Measurements from ENCODE around the gene CCDC107.

DNA sequence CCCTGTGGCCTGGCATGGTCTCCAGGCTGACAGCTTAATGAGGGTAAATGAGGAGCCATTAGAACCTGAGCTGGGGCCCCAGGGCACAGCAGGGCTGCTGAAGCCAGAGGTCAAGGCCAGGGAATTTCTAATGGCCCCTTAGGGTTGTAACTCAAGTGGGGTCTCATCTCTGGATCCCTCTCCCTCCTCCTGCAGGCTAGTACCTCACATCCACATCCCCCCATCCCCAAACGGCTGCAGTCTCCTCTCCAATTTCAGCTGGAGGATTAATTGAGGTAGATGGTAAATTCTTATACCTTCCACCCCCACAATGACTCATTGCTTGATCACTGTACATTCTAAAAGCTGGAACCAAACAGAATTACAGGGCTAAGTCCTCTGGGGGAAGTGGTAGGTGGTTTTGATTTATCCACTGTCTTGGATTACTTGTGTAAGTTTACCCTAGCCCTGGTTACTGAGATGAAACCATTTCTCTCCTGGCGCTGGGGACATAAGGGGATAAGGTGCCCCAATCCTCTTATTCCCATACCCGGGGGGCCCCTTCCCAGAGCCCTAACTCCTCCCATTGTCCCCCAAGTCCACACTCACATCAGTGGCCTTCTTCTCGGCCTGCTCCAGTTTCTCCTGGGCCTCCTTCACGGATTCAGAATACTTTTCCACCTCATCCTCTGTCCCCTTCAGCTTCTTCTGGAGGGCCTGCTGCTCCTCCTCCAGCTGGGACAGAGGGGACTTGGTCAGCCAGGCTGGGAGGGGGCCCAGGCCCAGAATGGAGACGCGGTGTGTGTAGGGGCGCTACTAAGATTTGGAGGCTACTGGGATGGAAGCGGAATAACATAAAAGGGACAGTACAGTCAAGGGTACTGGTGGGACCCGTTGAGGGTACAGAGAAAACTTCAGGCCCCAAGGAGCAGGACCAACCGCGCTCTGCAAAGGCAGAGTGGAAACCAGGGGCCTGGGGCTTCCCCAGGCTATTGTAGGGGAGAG lies 30.8 kb downstream of the CCDC107 start:
- TF ChIP-seq, protein P1, sequence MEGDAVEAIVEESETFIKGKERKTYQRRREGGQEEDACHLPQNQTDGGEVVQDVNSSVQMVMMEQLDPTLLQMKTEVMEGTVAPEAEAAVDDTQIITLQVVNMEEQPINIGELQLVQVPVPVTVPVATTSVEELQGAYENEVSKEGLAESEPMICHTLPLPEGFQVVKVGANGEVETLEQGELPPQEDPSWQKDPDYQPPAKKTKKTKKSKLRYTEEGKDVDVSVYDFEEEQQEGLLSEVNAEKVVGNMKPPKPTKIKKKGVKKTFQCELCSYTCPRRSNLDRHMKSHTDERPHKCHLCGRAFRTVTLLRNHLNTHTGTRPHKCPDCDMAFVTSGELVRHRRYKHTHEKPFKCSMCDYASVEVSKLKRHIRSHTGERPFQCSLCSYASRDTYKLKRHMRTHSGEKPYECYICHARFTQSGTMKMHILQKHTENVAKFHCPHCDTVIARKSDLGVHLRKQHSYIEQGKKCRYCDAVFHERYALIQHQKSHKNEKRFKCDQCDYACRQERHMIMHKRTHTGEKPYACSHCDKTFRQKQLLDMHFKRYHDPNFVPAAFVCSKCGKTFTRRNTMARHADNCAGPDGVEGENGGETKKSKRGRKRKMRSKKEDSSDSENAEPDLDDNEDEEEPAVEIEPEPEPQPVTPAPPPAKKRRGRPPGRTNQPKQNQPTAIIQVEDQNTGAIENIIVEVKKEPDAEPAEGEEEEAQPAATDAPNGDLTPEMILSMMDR (IDR thresholded peaks at IDR 0.05; ENCODE audit: poor library complexity): no peak
- no peak for TF ChIP-seq EZH2 (IDR thresholded peaks at IDR 0.05; ENCODE audit: borderline replicate concordance)
- TF ChIP-seq EZH2phosphoT487 (IDR thresholded peaks at IDR 0.05; ENCODE audit: low read depth, severe bottlenecking, unreplicated experiment): no peak

All from hepatocyte (in vitro differentiated cells).